Measurements from ENCODE around the gene TTC7B. TPM values are rescaled to one million over a fixed set of nuclear protein-coding genes. Genes with fewer than 3 reads are reported as not detected.

TTC7B gene
- total RNA-seq, 2 donors from 2014 or later = 25.0 to 40.7 TPM

GRCh38 chr14:90630171-90630806, 185.9 kb downstream of the TTC7B start:
- no peaks in the 10 kb centered on the region for H3K9me3 ChIP-seq
- intact Hi-C loops (cut with DNase I) = no loop called here
- H3K27me3 ChIP-seq (replicated peaks; ENCODE audit: insufficient read depth) = no peaks in the 10 kb centered on the region
- no peak overlapping the region for H3K4me3 ChIP-seq
- 76% methylated on average over 12 of the region's 12 CpGs for WGBS
- TF ChIP-seq CTCF (IDR thresholded peaks at IDR 0.05) (no peak), POLR2AphosphoS5 (IDR thresholded peaks at IDR 0.05) (no peak), POLR2A (IDR thresholded peaks at IDR 0.05) (no peak)
- H3K36me3 ChIP-seq = no peaks in the 10 kb centered on the region
- H3K27ac ChIP-seq = no peak overlapping the region
- DNase-seq (ENCODE audit: low spot score) = no peak
- H3K4me1 ChIP-seq (replicated peaks) = peaks cover 14% of the 10 kb centered on the region

GRCh38 chr14:90629471-90629870, 186.8 kb downstream of the TTC7B start:
- Histone ChIP-seq H3K36me3 (no peaks in the 10 kb centered on the region), H3K4me3 (no peak overlapping the region), H3K27me3 (replicated peaks; ENCODE audit: insufficient read depth) (no peaks in the 10 kb centered on the region), H3K9me3 (no peaks in the 10 kb centered on the region), H3K27ac (no peak overlapping the region), H3K4me1 (replicated peaks) (peaks cover 14% of the 10 kb centered on the region)
- intact Hi-C loops (cut with DNase I) = loop anchor here (10.0 kb wide), 1 partner anchor 225 kb away; no protein-coding TSS in a partner anchor
- peak; percentile 61 for DNase-seq (ENCODE audit: low spot score)
- WGBS = 49% methylated on average over 9 of the region's 9 CpGs
- peak; percentile 59 for TF ChIP-seq POLR2AphosphoS5 (IDR thresholded peaks at IDR 0.05)
- TF ChIP-seq CTCF (IDR thresholded peaks at IDR 0.05) = no peak

- WGBS = 34% methylated on average over 8 of the region's 8 CpGs
- TF ChIP-seq POLR2A (IDR thresholded peaks at IDR 0.05) (no peak), POLR2AphosphoS5 (IDR thresholded peaks at IDR 0.05) (no peak)
- Histone ChIP-seq H3K4me3 (no peak overlapping the region), H3K4me1 (replicated peaks) (peaks cover 14% of the 10 kb centered on the region), H3K9me3 (no peaks in the 10 kb centered on the region), H3K27me3 (replicated peaks; ENCODE audit: insufficient read depth) (no peaks in the 10 kb centered on the region), H3K36me3 (no peaks in the 10 kb centered on the region), H3K27ac (peak overlapping the region in 1 of 2 donors; percentile 47)
- DNase-seq (ENCODE audit: low spot score) = no peak
- intact Hi-C loops (cut with DNase I) = loop anchor here (10.0 kb wide), 1 partner anchor 224 kb away; no protein-coding TSS in a partner anchor
Measured at GRCh38 chr14:90628825-90629224, 187.4 kb downstream of the TTC7B start.

GRCh38 chr14:90627478-90627877, 188.8 kb downstream of the TTC7B start:
- WGBS = 58% methylated on average over 9 of the region's 9 CpGs
- H3K27me3 ChIP-seq (replicated peaks; ENCODE audit: insufficient read depth) = no peaks in the 10 kb centered on the region
- TF ChIP-seq POLR2AphosphoS5 (IDR thresholded peaks at IDR 0.05) (no peak), POLR2A (IDR thresholded peaks at IDR 0.05) (no peak), CTCF (IDR thresholded peaks at IDR 0.05) (no peak)
- intact Hi-C loops (cut with DNase I) = loop anchor here (10.0 kb wide), 1 partner anchor 223 kb away; no protein-coding TSS in a partner anchor
- DNase-seq (ENCODE audit: low spot score) = no peak
- no peaks in the 10 kb centered on the region for H3K36me3 ChIP-seq
- H3K4me3 ChIP-seq = no peak overlapping the region
- peaks cover 14% of the 10 kb centered on the region for H3K4me1 ChIP-seq (replicated peaks)
- no peaks in the 10 kb centered on the region for H3K9me3 ChIP-seq
- peak overlapping the region in 1 of 2 donors; percentile 47 for H3K27ac ChIP-seq

- Histone ChIP-seq H3K4me3 (no peak overlapping the region), H3K36me3 (no peaks in the 10 kb centered on the region), H3K27ac (peak overlapping the region; percentile 35 to 47), H3K4me1 (replicated peaks) (peaks cover 14% of the 10 kb centered on the region), H3K27me3 (replicated peaks; ENCODE audit: insufficient read depth) (no peaks in the 10 kb centered on the region), H3K9me3 (no peaks in the 10 kb centered on the region)
- WGBS = 43% methylated on average over 7 of the region's 7 CpGs
- peak; percentile 84 for DNase-seq (ENCODE audit: low spot score)
- no peak for TF ChIP-seq CTCF (IDR thresholded peaks at IDR 0.05)
- TF ChIP-seq POLR2AphosphoS5 (IDR thresholded peaks at IDR 0.05) = peak; percentile 85
- no peak for TF ChIP-seq POLR2A (IDR thresholded peaks at IDR 0.05)
- intact Hi-C loops (cut with DNase I) = loop anchor here (10.0 kb wide), 1 partner anchor 222 kb away; no protein-coding TSS in a partner anchor
Measured at GRCh38 chr14:90626550-90626949, 189.7 kb downstream of the TTC7B start.

All from prostate gland (tissue), 2 donors.